Measurements from ENCODE around the gene SPAG5. TPM values are rescaled to one million over a fixed set of nuclear protein-coding genes. Genes with fewer than 3 reads are reported as not detected.

Gene SPAG5
- total and polyA plus RNA-seq, 4 donors: 10.6 to 41.8 (median 12.8) TPM

- Histone ChIP-seq H3K36me3 (ENCODE audit: control insufficient read depth in 4 of 4, insufficient read depth in 3 of 4, low read depth in 1 of 4, low read length in 3 of 4) (peaks cover 0 to 6% (median 2%) of the 10 kb centered on the region in 4 donors), H3K27me3 (ENCODE audit: control insufficient read depth in 4 of 4, insufficient read depth in 4 of 4, low read length in 3 of 4) (no peaks in the 10 kb centered on the region), H3K9ac (ENCODE audit: low read depth in 1 of 2, low read length in 2 of 2) (no peak overlapping the region), H3K27ac (ENCODE audit: low read depth in 1 of 2, low read length in 2 of 2) (no peak overlapping the region), H3K4me1 (ENCODE audit: control insufficient read depth in 4 of 4, insufficient read depth in 4 of 4, low read length in 3 of 4) (peaks cover 0 to 2% (median 0%) of the 10 kb centered on the region in 4 donors), H3K4me3 (ENCODE audit: low read depth in 1 of 3, low read length in 3 of 3) (no peak overlapping the region), H3K9me3 (ENCODE audit: control insufficient read depth in 4 of 4, low read length in 3 of 4) (no peaks in the 10 kb centered on the region)
- 95% methylated on average over 4 of the region's 4 CpGs for WGBS
- DNase-seq (ENCODE audit: low spot score): no peak
- no peak for TF ChIP-seq RAD21 (IDR thresholded peaks at IDR 0.05)
- no peak for TF ChIP-seq HNF4A (conservative IDR thresholded peaks at IDR 0.05)
- TF ChIP-seq REST (IDR thresholded peaks at IDR 0.05): no peak
- TF ChIP-seq NR2F2 (IDR thresholded peaks at IDR 0.05): no peak
- TF ChIP-seq FOXA1 (IDR thresholded peaks at IDR 0.05): no peak
- no peak for TF ChIP-seq MAX (IDR thresholded peaks at IDR 0.05)
- no peak for TF ChIP-seq CTCF (IDR thresholded peaks at IDR 0.05; ENCODE audit: low read depth, low read length, missing input control)
- TF ChIP-seq JUND (IDR thresholded peaks at IDR 0.05): no peak
- TF ChIP-seq HNF4G (IDR thresholded peaks at IDR 0.05): no peak
- TF ChIP-seq GABPA (IDR thresholded peaks at IDR 0.05 in 1 of 2, conservative IDR thresholded peaks at IDR 0.05 in 1 of 2): no peak
- TF ChIP-seq YY1 (IDR thresholded peaks at IDR 0.05): no peak
- no peak for TF ChIP-seq ATF3 (IDR thresholded peaks at IDR 0.05)
Measured at GRCh38 chr17:28544402-28545140, 54.3 kb downstream of the SPAG5 start.

- DNase-seq (ENCODE audit: low spot score): no peak
- no peaks in the 10 kb centered on the region for H3K27me3 ChIP-seq (ENCODE audit: control insufficient read depth in 4 of 4, insufficient read depth in 4 of 4, low read length in 3 of 4)
- no peak overlapping the region for H3K27ac ChIP-seq (ENCODE audit: low read depth in 1 of 2, low read length in 2 of 2)
- TF ChIP-seq RAD21 (IDR thresholded peaks at IDR 0.05) (no peak), FOXA2 (IDR thresholded peaks at IDR 0.05) (no peak)
- H3K36me3 ChIP-seq (ENCODE audit: control insufficient read depth in 4 of 4, insufficient read depth in 3 of 4, low read depth in 1 of 4, low read length in 3 of 4): peaks cover 0 to under 1% (median 0%) of the 10 kb centered on the region in 4 donors
- no peak overlapping the region for H3K9ac ChIP-seq (ENCODE audit: low read depth in 1 of 2, low read length in 2 of 2)
- H3K4me1 ChIP-seq (ENCODE audit: control insufficient read depth in 4 of 4, insufficient read depth in 4 of 4, low read length in 3 of 4): no peaks in the 10 kb centered on the region
- 80% methylated on average over 4 of the region's 4 CpGs for WGBS
- H3K9me3 ChIP-seq (ENCODE audit: control insufficient read depth in 4 of 4, low read length in 3 of 4): no peaks in the 10 kb centered on the region
- H3K4me3 ChIP-seq (ENCODE audit: low read depth in 1 of 3, low read length in 3 of 3): no peak overlapping the region
Measured at GRCh38 chr17:28541439-28541838, 57.4 kb downstream of the SPAG5 start.

Measured in liver (tissue), 9 donors.